ENCODE data around the gene SHPK. TPM values are rescaled to one million over a fixed set of nuclear protein-coding genes. Genes with fewer than 3 reads are reported as not detected.

The SHPK gene
- total RNA-seq, 3 donors from 2014 or later (not counting 1 experiment from before 2014, with no cell fraction given), result 5.8 to 9.3 (median 8.9) TPM

DNA sequence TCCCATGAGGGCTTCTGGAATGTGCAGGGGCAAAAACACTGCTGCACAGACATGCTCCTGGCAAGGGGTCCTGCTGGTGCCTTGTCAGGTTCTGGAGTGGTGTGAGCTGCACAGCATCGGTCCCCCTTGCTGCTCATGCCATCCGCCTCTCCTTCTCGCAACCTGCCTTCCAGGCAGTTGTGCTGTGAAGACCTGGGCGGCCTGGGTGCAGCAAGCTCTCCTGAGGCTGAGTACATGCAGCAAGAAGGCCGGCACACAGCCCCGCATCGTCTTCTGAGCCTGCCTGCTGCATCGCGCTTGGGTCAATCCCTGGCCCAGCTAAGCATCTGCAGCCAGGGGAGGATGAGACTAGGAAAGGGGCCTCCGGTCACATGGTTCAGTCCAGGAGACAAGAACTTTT is 26.4 kb downstream of the SHPK start:
- no peak overlapping the region for H3K27ac ChIP-seq (ENCODE audit: low read length)
- no peak for DNase-seq
- intact Hi-C loops (cut with micrococcal nuclease), result no loop called here
- H3K9me3 ChIP-seq (ENCODE audit: control insufficient read depth, insufficient read depth, low read length), result no peaks in the 10 kb centered on the region
- no peaks in the 10 kb centered on the region for H3K4me1 ChIP-seq (ENCODE audit: control insufficient read depth, insufficient read depth, low read length)
- H3K4me1 Mint-ChIP-seq, result no peaks in the 10 kb centered on the region
- H3K4me3 Mint-ChIP-seq, result no peak overlapping the region
- H3K36me3 Mint-ChIP-seq, result peaks cover 5% of the 10 kb centered on the region
- H3K27me3 Mint-ChIP-seq (ENCODE audit: low read depth in 2 of 2), result no peaks in the 10 kb centered on the region
- 91% methylated on average over 10 of the region's 10 CpGs for WGBS (ENCODE audit: insufficient coverage)
- no peak for TF ChIP-seq CTCF (IDR thresholded peaks at IDR 0.05)
- no peak overlapping the region for H3K27ac Mint-ChIP-seq
- no peaks in the 10 kb centered on the region for H3K27me3 ChIP-seq (ENCODE audit: control insufficient read depth, insufficient read depth, low read length)
- H3K9me3 Mint-ChIP-seq, result no peaks in the 10 kb centered on the region
- ATAC-seq, result no peak
- H3K4me3 ChIP-seq (ENCODE audit: low read length), result no peak overlapping the region
- peaks cover 18% of the 10 kb centered on the region for H3K36me3 ChIP-seq (ENCODE audit: control insufficient read depth, insufficient read depth, low read length)

GRCh38 chr17:3603870-3604259 is 32.2 kb downstream of the SHPK start:
- Histone ChIP-seq H3K36me3 (ENCODE audit: control insufficient read depth, insufficient read depth, low read length) (no peaks in the 10 kb centered on the region), H3K4me1 (ENCODE audit: control insufficient read depth, insufficient read depth, low read length) (no peaks in the 10 kb centered on the region), H3K27ac (ENCODE audit: low read length) (no peak overlapping the region), H3K4me3 (ENCODE audit: low read length) (no peak overlapping the region), H3K9me3 (ENCODE audit: control insufficient read depth, insufficient read depth, low read length) (no peaks in the 10 kb centered on the region), H3K27me3 (ENCODE audit: control insufficient read depth, insufficient read depth, low read length) (no peaks in the 10 kb centered on the region)
- Mint-ChIP-seq H3K27ac (no peak overlapping the region), H3K4me3 (no peak overlapping the region), H3K4me1 (no peaks in the 10 kb centered on the region), H3K36me3 (peaks cover 5% of the 10 kb centered on the region), H3K9me3 (no peaks in the 10 kb centered on the region), H3K27me3 (ENCODE audit: low read depth in 2 of 2) (no peaks in the 10 kb centered on the region)
- WGBS (ENCODE audit: insufficient coverage), result 98% methylated on average over 4 of the region's 4 CpGs
- ATAC-seq (no peak), DNase-seq (no peak)
- intact Hi-C loops (cut with micrococcal nuclease), result no loop called here
- TF ChIP-seq CTCF (IDR thresholded peaks at IDR 0.05), result no peak

DNA sequence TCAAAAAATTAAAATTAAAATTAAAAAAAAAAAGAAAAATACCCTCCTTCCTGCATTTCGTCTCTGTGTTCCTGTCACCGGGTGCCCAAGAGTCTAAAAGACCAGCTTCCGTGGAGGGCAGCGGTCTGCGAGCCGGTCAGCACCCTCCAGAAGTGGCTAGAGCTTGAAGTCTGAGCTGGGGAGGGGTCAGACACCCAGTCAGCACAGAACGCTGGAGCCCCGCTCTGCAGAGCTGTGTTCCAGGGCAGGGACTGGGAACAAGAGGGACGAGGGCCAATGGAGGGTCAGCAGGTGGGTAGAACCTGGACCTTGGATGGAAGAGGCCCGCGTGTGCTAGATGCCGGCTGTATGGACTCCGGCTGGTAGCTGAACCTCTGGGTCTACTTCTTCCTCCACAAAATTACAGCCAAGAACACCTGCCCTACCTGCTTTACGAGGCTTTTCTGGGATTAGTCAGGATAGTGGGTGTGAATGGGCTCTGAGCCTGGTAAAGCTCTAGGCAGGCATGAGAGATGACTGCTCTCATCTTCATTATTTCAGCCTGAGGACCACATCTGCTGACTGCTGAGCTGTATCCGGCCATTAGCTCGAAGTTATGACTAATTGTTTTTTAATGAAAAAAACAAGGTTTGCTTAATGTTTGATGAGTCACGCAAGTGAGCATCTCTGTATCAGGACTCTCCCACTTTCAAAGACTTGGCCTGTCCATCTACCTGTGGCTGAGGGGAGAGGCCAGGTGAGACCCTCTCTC is 32.8 kb downstream of the SHPK start:
- H3K27me3 ChIP-seq (ENCODE audit: control insufficient read depth, insufficient read depth, low read length), result no peaks in the 10 kb centered on the region
- Mint-ChIP-seq H3K4me1 (no peaks in the 10 kb centered on the region), H3K36me3 (peaks cover 3% of the 10 kb centered on the region), H3K9me3 (no peaks in the 10 kb centered on the region), H3K27ac (no peak overlapping the region), H3K4me3 (no peak overlapping the region), H3K27me3 (ENCODE audit: low read depth in 2 of 2) (no peaks in the 10 kb centered on the region)
- no peak overlapping the region for H3K27ac ChIP-seq (ENCODE audit: low read length)
- intact Hi-C loops (cut with micrococcal nuclease), result no loop called here
- no peak overlapping the region for H3K4me3 ChIP-seq (ENCODE audit: low read length)
- ATAC-seq (no peak), DNase-seq (no peak)
- H3K4me1 ChIP-seq (ENCODE audit: control insufficient read depth, insufficient read depth, low read length), result no peaks in the 10 kb centered on the region
- 97% methylated on average over 17 of the region's 17 CpGs for WGBS (ENCODE audit: insufficient coverage)
- no peaks in the 10 kb centered on the region for H3K9me3 ChIP-seq (ENCODE audit: control insufficient read depth, insufficient read depth, low read length)
- no peaks in the 10 kb centered on the region for H3K36me3 ChIP-seq (ENCODE audit: control insufficient read depth, insufficient read depth, low read length)
- TF ChIP-seq CTCF (IDR thresholded peaks at IDR 0.05), result no peak

DNA sequence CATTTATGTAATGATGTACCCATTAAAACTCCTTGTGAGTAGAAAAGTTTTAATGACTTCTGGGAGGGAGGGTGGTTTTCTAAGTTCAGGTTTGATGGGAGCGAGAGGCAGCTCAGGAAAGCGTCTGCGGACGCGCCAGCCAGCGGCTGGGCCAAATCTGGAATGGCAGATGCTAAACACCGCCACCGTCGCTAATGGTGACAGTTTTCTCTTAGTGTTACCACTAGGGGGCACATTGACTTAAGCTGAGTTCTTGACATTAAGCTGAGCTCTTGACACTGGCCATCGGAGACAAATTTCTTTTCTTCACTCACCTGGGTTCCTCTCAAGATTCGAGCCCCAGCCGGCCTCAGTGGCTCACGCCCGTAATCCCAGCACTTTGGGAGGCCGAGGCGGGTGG is 33.6 kb downstream of the SHPK start:
- TF ChIP-seq CTCF (IDR thresholded peaks at IDR 0.05), result peak; percentile 23
- Histone ChIP-seq H3K4me3 (ENCODE audit: low read length) (no peak overlapping the region), H3K9me3 (ENCODE audit: control insufficient read depth, insufficient read depth, low read length) (no peaks in the 10 kb centered on the region), H3K4me1 (ENCODE audit: control insufficient read depth, insufficient read depth, low read length) (no peaks in the 10 kb centered on the region), H3K27me3 (ENCODE audit: control insufficient read depth, insufficient read depth, low read length) (no peaks in the 10 kb centered on the region), H3K36me3 (ENCODE audit: control insufficient read depth, insufficient read depth, low read length) (no peaks in the 10 kb centered on the region), H3K27ac (ENCODE audit: low read length) (no peak overlapping the region)
- Mint-ChIP-seq H3K4me3 (no peak overlapping the region), H3K27me3 (ENCODE audit: low read depth in 2 of 2) (no peaks in the 10 kb centered on the region), H3K4me1 (no peaks in the 10 kb centered on the region), H3K36me3 (no peaks in the 10 kb centered on the region), H3K9me3 (no peaks in the 10 kb centered on the region), H3K27ac (no peak overlapping the region)
- intact Hi-C loops (cut with micrococcal nuclease), result no loop called here
- 88% methylated on average over 16 of the region's 16 CpGs for WGBS (ENCODE audit: insufficient coverage)
- ATAC-seq (no peak), DNase-seq (peak in 1 of 2 donors; percentile 40)

Measured in natural killer cell (primary cell).